GM18505 (cell line): Measurements from ENCODE around the gene HLA-DRB5.
"Not testable (repeated sequence)": the region's sequence is repeated elsewhere in the genome, so short reads cannot be mapped to it uniquely, and the experiment has no call there.

ENCODE experiments used
- ATAC-seq: cut with Tn5 transposase; IDR thresholded peaks from one replicate; pipeline ENCODE4 v1.9.1; 2021; ENCODE audit not compliant: unreplicated experiment
- POLR2A ChIP-seq: IDR thresholded peaks from 4 replicates; pipeline ENCODE4 v1.6.1; 2011; ENCODE audit warnings: borderline replicate concordance; ENCODE audit not compliant: insufficient read depth, insufficient read length; ENCODE audit errors: extremely low read depth

The HLA-DRB5 gene

GRCh38 chr6:32475392-32476206, 54.5 kb downstream of the HLA-DRB5 start:
- TF ChIP-seq POLR2A = no peak
- no peak for ATAC-seq

GRCh38 chr6:32473376-32474348, 56.4 kb downstream of the HLA-DRB5 start:
- peak; percentile 93 for ATAC-seq
- TF ChIP-seq POLR2A = peak; percentile 95

- ATAC-seq = no peak
- TF ChIP-seq POLR2A = no peak
Measured at GRCh38 chr6:32472781-32473375, 57.2 kb downstream of the HLA-DRB5 start.

GRCh38 chr6:32467743-32468503, 62.2 kb downstream of the HLA-DRB5 start:
- not testable (repeated sequence) for ATAC-seq
